Keratinocyte (primary cell): ENCODE results near the gene ANO7.

ENCODE experiments used
- CTCF ChIP-seq, 3 experiments: IDR thresholded peaks in 1 of 3; conservative IDR thresholded peaks in 1 of 3; optimal IDR thresholded peaks in 1 of 3; 2 replicates in 2 of 3; 3 replicates in 1 of 3; pipeline versions ENCODE3 to v1.5.1; 2011; ENCODE audit warnings: low read length in 3 of 3, mild to moderate bottlenecking in 3 of 3, moderate library complexity in 2 of 3, control low read depth in 1 of 3, inconsistent platforms in 1 of 3; ENCODE audit not compliant: insufficient read depth in 2 of 3; ENCODE audit errors: extremely low read depth in 1 of 3
- EZH2 ChIP-seq: IDR thresholded peaks from one replicate; pipeline ENCODE4 v1.6.1; 2012; ENCODE audit warnings: inconsistent platforms, mild to moderate bottlenecking, low read length, moderate library complexity

GRCh38 chr2:241219856-241220356 lies 31.4 kb downstream of the ANO7 start:
- no peak for TF ChIP-seq CTCF (optimal IDR thresholded peaks at IDR 0.05 in 1 of 3, IDR thresholded peaks at IDR 0.05 in 1 of 3, conservative IDR thresholded peaks at IDR 0.05 in 1 of 3; ENCODE audit: extremely low read depth in 1 of 3, insufficient read depth in 2 of 3, low read length in 3 of 3)
- TF ChIP-seq EZH2: no peak
